Panc1 (cell line): ENCODE data around the gene ALG6. TPM values are rescaled to one million over a fixed set of nuclear protein-coding genes. Genes with fewer than 3 reads are reported as not detected.
"Not testable (repeated sequence)": the region's sequence is repeated elsewhere in the genome, so short reads cannot be mapped to it uniquely, and the experiment has no call there.

Experiments used
- ATAC-seq: fragments of 200-7000 bp; cut with Tn5 transposase; 2 replicates; pipeline ENCODE4 v1.9.1; 2020; ENCODE audit warnings: mild to moderate bottlenecking, moderate library complexity
- BruUV-seq: library from RNA; stranded (reverse); fragments of 400-500 nt; replicated peaks from 2 replicates; lab custom pipeline; 2021; lab: Mats Ljungman, UMichigan
- CTCF ChIA-PET: fragments of 300-600 bp; sonication (Branson Sonifier 250); formaldehyde crosslinking; loops from one replicate; lab custom pipeline; 2022; ENCODE audit warnings: antibody characterized with exemption; lab: Charles Lee
- POLR2A ChIA-PET: fragments of 300-600 bp; sonication (Branson Sonifier 250); formaldehyde crosslinking; loops from one replicate; lab custom pipeline; 2022; ENCODE audit warnings: antibody characterized with exemption; lab: Charles Lee
- DNase-seq: peaks from one replicate; pipeline ENCODE4 v3.0.0-alpha.2; 2010; ENCODE audit warnings: low read depth, low spot score
- H3K27ac ChIP-seq: 2 replicates; pipeline ENCODE4 v1.5.1; 2011; ENCODE audit warnings: mild to moderate bottlenecking, low read length, inconsistent platforms
- H3K27me3 ChIP-seq: fragments of 200-500 bp; sonication (Bioruptor generic); 2 replicates; pipeline ENCODE4 v1.6.0; 2014; ENCODE audit warnings: low read length, inconsistent platforms; ENCODE audit not compliant: control insufficient read depth, insufficient read depth
- H3K36me3 ChIP-seq: fragments of 200-500 bp; sonication (Bioruptor generic); 2 replicates; pipeline ENCODE4 v1.5.1; 2014; ENCODE audit warnings: inconsistent platforms, mild to moderate bottlenecking, low read length, moderate library complexity; ENCODE audit not compliant: control insufficient read depth, insufficient read depth
- H3K4me1 ChIP-seq: 2 replicates; pipeline ENCODE4 v1.5.1; 2011; ENCODE audit warnings: inconsistent platforms, mild to moderate bottlenecking, low read length, moderate library complexity; ENCODE audit not compliant: control insufficient read depth, insufficient read depth
- H3K4me3 ChIP-seq, 2 experiments: 2 replicates each; pipeline ENCODE4 v1.5.1; 2011 to 2012; ENCODE audit warnings: low read depth in 2 of 2, low read length in 2 of 2, mild to moderate bottlenecking in 2 of 2, inconsistent platforms in 1 of 2, moderate library complexity in 1 of 2
- H3K9me3 ChIP-seq: fragments of 200-500 bp; sonication (Bioruptor generic); 2 replicates; pipeline ENCODE4 v1.5.1; 2014; ENCODE audit warnings: low read depth, mild to moderate bottlenecking, inconsistent platforms, low read length, moderate library complexity; ENCODE audit not compliant: control insufficient read depth, insufficient read depth
- POLR2AphosphoS5 ChIP-seq: IDR thresholded peaks from 2 replicates; pipeline ENCODE4 v1.6.1; 2012; ENCODE audit warnings: mild to moderate bottlenecking, low read depth, low read length, moderate library complexity
- SIN3A ChIP-seq: IDR thresholded peaks from 2 replicates; pipeline ENCODE4 v1.6.1; 2012; ENCODE audit warnings: low read depth, mild to moderate bottlenecking, low read length, moderate library complexity, borderline replicate concordance; ENCODE audit not compliant: insufficient read depth
- TCF7L2 ChIP-seq: IDR thresholded peaks from 2 replicates; pipeline ENCODE4 v1.6.1; 2011; ENCODE audit warnings: mild to moderate bottlenecking, low read depth, low read length, inconsistent platforms
- in situ Hi-C: cut with HindIII; loops from 2 replicates; pipeline ENCODE4 v1.10.0; 2016; ENCODE audit warnings: low sequenced_read_pairs, low pct_unique_long_range_greater_than_20kb
- intact Hi-C: fragments of 100-400 bp; cut with micrococcal nuclease; formaldehyde crosslinking; loops from one replicate; pipeline ENCODE4 v1.10.0; 2022; ENCODE audit not compliant: unreplicated experiment
- total RNA-seq: library from RNA; stranded (reverse); gene quantifications from one replicate; pipeline ENCODE4 v1.2.1, GENCODE V29; 2021; ENCODE audit not compliant: unreplicated experiment
- TF ChIP-seq, protein P1 (sequence below), 2 experiments: IDR thresholded peaks; 2 replicates each; pipeline ENCODE4 v1.6.1; 2011 to 2012; ENCODE audit warnings: low read depth in 2 of 2, control low read depth in 1 of 2, low read length in 1 of 2, mild to moderate bottlenecking in 1 of 2, moderate library complexity in 1 of 2; ENCODE audit not compliant: insufficient read depth in 1 of 2
- TF ChIP-seq, protein P2 (sequence below): fragments of 450-650 bp; IDR thresholded peaks from 2 replicates; pipeline ENCODE4 v1.5.1; 2017; ENCODE audit warnings: mild to moderate bottlenecking

Gene ALG6
- total RNA-seq, 1 experiment from 2014 or later = 22.6 TPM

DNA sequence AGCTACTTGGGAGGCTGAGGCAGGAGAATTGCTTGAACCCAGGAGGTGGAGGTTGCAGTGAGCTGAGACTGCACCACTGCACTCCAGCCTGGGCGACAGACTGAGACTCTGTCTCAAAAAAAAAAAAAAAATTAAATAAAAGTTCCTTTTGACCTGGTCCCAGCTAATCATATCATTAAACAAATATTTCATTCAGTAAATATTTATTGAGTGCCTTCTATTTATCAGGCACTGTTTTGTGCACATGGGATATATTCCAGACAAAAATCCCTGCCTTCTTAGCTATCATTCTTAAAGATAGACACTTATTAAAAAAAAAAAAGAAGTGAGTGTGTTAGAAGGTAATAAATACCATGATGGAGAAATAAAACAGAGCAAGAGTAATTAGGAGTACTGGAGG is 53.3 kb downstream of the ALG6 start:
- POLR2A ChIA-PET, H3K4me3 ChIP-seq: not testable (repeated sequence)

DNA sequence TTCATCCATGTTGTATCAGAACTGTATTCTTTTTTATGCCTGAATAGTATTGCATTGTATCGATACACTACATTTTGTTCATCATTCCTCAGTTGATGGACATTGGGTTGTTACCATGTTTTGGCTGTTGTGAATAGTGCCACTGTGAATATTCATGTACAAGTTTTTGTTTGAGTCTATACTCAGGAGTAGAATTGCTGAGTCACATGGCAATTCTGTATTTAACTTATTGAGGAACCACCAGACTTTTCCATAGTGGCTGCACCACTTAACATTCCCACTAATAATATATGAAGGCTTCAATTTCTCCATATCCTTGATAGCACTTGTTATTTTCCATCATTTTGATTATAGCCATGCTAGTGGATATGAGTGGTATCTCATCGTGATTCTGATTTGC is 56.2 kb downstream of the ALG6 start:
- H3K36me3 ChIP-seq = 0 out of 2 replicates have a peak, but pooled peaks cover 2% of the 10 kb centered on the region
- intact Hi-C loops (no loop called here), in situ Hi-C loops (no loop called here)
- ATAC-seq (no peak), DNase-seq (no peak)
- BruUV-seq = no TSS peak
- ChIA-PET CTCF (no interaction called here), POLR2A (no interaction called here)
- H3K9me3 ChIP-seq = no peaks in the 10 kb centered on the region
- H3K27me3 ChIP-seq = no peaks in the 10 kb centered on the region
- no peak overlapping the region for H3K27ac ChIP-seq
- no peak overlapping the region for H3K4me3 ChIP-seq
- no peaks in the 10 kb centered on the region for H3K4me1 ChIP-seq
- TF ChIP-seq TCF7L2 (no peak), POLR2AphosphoS5 (no peak), SIN3A (no peak)
- TF ChIP-seq, protein P1, sequence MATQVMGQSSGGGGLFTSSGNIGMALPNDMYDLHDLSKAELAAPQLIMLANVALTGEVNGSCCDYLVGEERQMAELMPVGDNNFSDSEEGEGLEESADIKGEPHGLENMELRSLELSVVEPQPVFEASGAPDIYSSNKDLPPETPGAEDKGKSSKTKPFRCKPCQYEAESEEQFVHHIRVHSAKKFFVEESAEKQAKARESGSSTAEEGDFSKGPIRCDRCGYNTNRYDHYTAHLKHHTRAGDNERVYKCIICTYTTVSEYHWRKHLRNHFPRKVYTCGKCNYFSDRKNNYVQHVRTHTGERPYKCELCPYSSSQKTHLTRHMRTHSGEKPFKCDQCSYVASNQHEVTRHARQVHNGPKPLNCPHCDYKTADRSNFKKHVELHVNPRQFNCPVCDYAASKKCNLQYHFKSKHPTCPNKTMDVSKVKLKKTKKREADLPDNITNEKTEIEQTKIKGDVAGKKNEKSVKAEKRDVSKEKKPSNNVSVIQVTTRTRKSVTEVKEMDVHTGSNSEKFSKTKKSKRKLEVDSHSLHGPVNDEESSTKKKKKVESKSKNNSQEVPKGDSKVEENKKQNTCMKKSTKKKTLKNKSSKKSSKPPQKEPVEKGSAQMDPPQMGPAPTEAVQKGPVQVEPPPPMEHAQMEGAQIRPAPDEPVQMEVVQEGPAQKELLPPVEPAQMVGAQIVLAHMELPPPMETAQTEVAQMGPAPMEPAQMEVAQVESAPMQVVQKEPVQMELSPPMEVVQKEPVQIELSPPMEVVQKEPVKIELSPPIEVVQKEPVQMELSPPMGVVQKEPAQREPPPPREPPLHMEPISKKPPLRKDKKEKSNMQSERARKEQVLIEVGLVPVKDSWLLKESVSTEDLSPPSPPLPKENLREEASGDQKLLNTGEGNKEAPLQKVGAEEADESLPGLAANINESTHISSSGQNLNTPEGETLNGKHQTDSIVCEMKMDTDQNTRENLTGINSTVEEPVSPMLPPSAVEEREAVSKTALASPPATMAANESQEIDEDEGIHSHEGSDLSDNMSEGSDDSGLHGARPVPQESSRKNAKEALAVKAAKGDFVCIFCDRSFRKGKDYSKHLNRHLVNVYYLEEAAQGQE (IDR thresholded peaks at IDR 0.05; ENCODE audit: insufficient read depth in 1 of 2, low read depth in 2 of 2, low read length in 1 of 2) = no peak
- TF ChIP-seq, protein P2, sequence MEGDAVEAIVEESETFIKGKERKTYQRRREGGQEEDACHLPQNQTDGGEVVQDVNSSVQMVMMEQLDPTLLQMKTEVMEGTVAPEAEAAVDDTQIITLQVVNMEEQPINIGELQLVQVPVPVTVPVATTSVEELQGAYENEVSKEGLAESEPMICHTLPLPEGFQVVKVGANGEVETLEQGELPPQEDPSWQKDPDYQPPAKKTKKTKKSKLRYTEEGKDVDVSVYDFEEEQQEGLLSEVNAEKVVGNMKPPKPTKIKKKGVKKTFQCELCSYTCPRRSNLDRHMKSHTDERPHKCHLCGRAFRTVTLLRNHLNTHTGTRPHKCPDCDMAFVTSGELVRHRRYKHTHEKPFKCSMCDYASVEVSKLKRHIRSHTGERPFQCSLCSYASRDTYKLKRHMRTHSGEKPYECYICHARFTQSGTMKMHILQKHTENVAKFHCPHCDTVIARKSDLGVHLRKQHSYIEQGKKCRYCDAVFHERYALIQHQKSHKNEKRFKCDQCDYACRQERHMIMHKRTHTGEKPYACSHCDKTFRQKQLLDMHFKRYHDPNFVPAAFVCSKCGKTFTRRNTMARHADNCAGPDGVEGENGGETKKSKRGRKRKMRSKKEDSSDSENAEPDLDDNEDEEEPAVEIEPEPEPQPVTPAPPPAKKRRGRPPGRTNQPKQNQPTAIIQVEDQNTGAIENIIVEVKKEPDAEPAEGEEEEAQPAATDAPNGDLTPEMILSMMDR = no peak

More for the DNA sequence above, 53.3 kb downstream of the ALG6 start:
- H3K9me3 ChIP-seq, CTCF ChIA-PET, ATAC-seq, H3K4me1 ChIP-seq, H3K36me3 ChIP-seq, BruUV-seq, H3K27me3 ChIP-seq, DNase-seq, in situ Hi-C loops, H3K27ac ChIP-seq, intact Hi-C loops: not testable (repeated sequence)

DNA sequence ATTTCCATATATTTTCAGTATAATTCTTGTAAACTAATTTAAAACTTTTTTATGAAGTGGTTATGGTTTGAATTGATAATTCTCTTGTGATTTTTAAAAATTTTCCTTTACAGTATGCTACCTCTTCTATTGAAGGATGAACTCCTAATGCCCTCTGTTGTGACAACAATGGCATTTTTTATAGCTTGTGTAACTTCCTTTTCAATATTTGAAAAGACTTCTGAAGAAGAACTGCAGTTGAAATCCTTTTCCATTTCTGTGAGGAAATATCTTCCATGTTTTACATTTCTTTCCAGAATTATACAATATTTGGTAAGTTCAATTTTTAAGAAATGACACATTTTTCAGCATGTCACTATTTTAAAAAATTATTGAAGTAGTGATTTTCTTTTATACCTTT is 61.4 kb downstream of the ALG6 start:
- Histone ChIP-seq H3K36me3 (no peaks in the 10 kb centered on the region), H3K9me3 (peaks cover 5% of the 10 kb centered on the region; the same call in 1 of the 2 replicates), H3K4me3 (no peak overlapping the region), H3K27ac (no peak overlapping the region), H3K27me3 (no peaks in the 10 kb centered on the region), H3K4me1 (no peaks in the 10 kb centered on the region; the same call in 1 of the 2 replicates)
- no peak for DNase-seq
- BruUV-seq = no TSS peak
- ChIA-PET CTCF (no interaction called here), POLR2A (interaction anchor here (0.6 kb wide), 1 partner anchor 18 kb away, joined by 4 read pairs; no protein-coding TSS in a partner anchor)
- in situ Hi-C loops = no loop called here
- no peak for TF ChIP-seq TCF7L2
- TF ChIP-seq POLR2AphosphoS5 = no peak
- TF ChIP-seq, protein P1 (IDR thresholded peaks at IDR 0.05; ENCODE audit: insufficient read depth in 1 of 2, low read depth in 2 of 2, low read length in 1 of 2) = no peak
- TF ChIP-seq, protein P2 = no peak
- no peak for TF ChIP-seq SIN3A
- intact Hi-C loops = no loop called here
- no peak for ATAC-seq
